Lung (tissue), 12 donors: ENCODE results near the gene CD1D. TPM values are rescaled to one million over a fixed set of nuclear protein-coding genes. Genes with fewer than 3 reads are reported as not detected.

Experiments
- ATAC-seq: fragments of 200-7000 bp; cut with Tn5 transposase; one replicate; pipeline ENCODE4 v1.9.1; 2020; ENCODE audit warnings: moderate number of reproducible peaks; ENCODE audit not compliant: insufficient read depth, low FRiP score
- DNase-seq, 3 donors: peaks; one replicate each; pipeline ENCODE4 v3.0.0-alpha.2; 2013 to 2017
- H3K27ac ChIP-seq, 2 donors: one replicate each; pipeline ENCODE4 v1.5.1; 2013; ENCODE audit warnings: mild to moderate bottlenecking in 2 of 2, moderate library complexity in 2 of 2, control low read depth in 1 of 2, inconsistent platforms in 1 of 2, low read depth in 1 of 2, low read length in 1 of 2
- H3K27me3 ChIP-seq, 3 donors: one replicate each; pipeline ENCODE4 v1.5.1; 2013; ENCODE audit warnings: low read length in 2 of 3; ENCODE audit not compliant: control insufficient read depth in 3 of 3, insufficient read depth in 3 of 3
- H3K36me3 ChIP-seq, 4 donors: one replicate each; pipeline ENCODE4 v1.5.1; 2013; ENCODE audit warnings: low read length in 4 of 4, mild to moderate bottlenecking in 1 of 4, moderate library complexity in 1 of 4; ENCODE audit not compliant: control insufficient read depth in 4 of 4, insufficient read depth in 4 of 4
- H3K4me1 ChIP-seq, 5 donors: one replicate each; pipeline ENCODE4 v1.5.1; 2013; ENCODE audit warnings: low read length in 5 of 5, mild to moderate bottlenecking in 2 of 5, moderate library complexity in 1 of 5; ENCODE audit not compliant: control insufficient read depth in 5 of 5, insufficient read depth in 5 of 5
- H3K4me3 ChIP-seq: one replicate; pipeline ENCODE4 v1.5.1; 2013; ENCODE audit warnings: mild to moderate bottlenecking, control low read depth, moderate library complexity
- H3K9ac ChIP-seq, 2 donors: one replicate each; pipeline ENCODE4 v1.5.1; 2013; ENCODE audit warnings: low read length in 2 of 2, control low read depth in 1 of 2; ENCODE audit not compliant: insufficient read depth in 1 of 2
- H3K9me3 ChIP-seq, 4 donors: one replicate each; pipeline ENCODE4 v1.5.1; 2013; ENCODE audit warnings: low read length in 3 of 4, mild to moderate bottlenecking in 1 of 4, moderate library complexity in 1 of 4; ENCODE audit not compliant: control insufficient read depth in 4 of 4, insufficient read depth in 3 of 4
- CTCF ChIP-seq: IDR thresholded peaks from 2 replicates; pipeline ENCODE4 v1.5.1; 2012; ENCODE audit warnings: mild to moderate bottlenecking; ENCODE audit errors: control extremely low read depth, extremely low read depth
- WGBS, 2 donors: extraction: QIAGEN DNeasy Blood & Tissue Kit; methylation state at CpG; one replicate each; pipeline ENCODE4 v1.1.7; 2013; 5-methylcytosine and 5-hydroxymethylcytosine counted together
- polyA plus RNA-seq, 2 donors: library from polyadenylated mRNA; stranded (reverse); fragments of 200-250 nt; gene quantifications; one replicate each; pipeline ENCODE4 v1.2.1, GENCODE V29; 2013
- total RNA-seq, 2 donors: library from RNA; depleted of rRNA in 1 of 2; stranded (reverse); fragments of >200 nt in 1 of 2; gene quantifications; one replicate each; pipeline ENCODE4 v1.2.1, GENCODE V29; 2014 to 2021
- donor health status: control.
- donor health status: control.
- donor health status: Bipolar disorder and iron deficiency.
- donor health status: healthy.
- donor health status: DM: yes; HTN: yes; CAD: no.

Gene CD1D
- total and polyA plus RNA-seq, 4 donors, result 3.5 to 9.9 (median 4.2) TPM

GRCh38 chr1:158196461-158196860 is 15.8 kb downstream of the CD1D start:
- Histone ChIP-seq H3K4me1 (peaks cover 0 to 4% (median 0%) of the 10 kb centered on the region in 5 donors), H3K9ac (no peak overlapping the region), H3K4me3 (no peak overlapping the region), H3K9me3 (no peaks in the 10 kb centered on the region), H3K27ac (no peak overlapping the region), H3K36me3 (no peaks in the 10 kb centered on the region), H3K27me3 (peaks cover 0 to 3% (median 2%) of the 10 kb centered on the region in 3 donors)
- TF ChIP-seq CTCF, result no peak
- DNase-seq (no peak), ATAC-seq (no peak)

GRCh38 chr1:158199849-158200248 is 19.2 kb downstream of the CD1D start:
- Histone ChIP-seq H3K9ac (no peak overlapping the region), H3K4me3 (no peak overlapping the region), H3K4me1 (peaks cover 0 to 4% (median 0%) of the 10 kb centered on the region in 5 donors), H3K27me3 (peaks cover 0 to 4% (median 4%) of the 10 kb centered on the region in 3 donors), H3K27ac (no peak overlapping the region), H3K36me3 (no peaks in the 10 kb centered on the region), H3K9me3 (no peaks in the 10 kb centered on the region)
- 30 to 38% methylated on average over 5 of the region's 5 CpGs for WGBS, 2 donors
- TF ChIP-seq CTCF, result no peak
- peak; percentile 18 to 79 (median 56) for DNase-seq
- ATAC-seq, result no peak

- Histone ChIP-seq H3K9me3 (no peaks in the 10 kb centered on the region), H3K27ac (no peak overlapping the region), H3K4me3 (no peak overlapping the region), H3K27me3 (peaks cover 0 to 4% (median 4%) of the 10 kb centered on the region in 3 donors), H3K36me3 (no peaks in the 10 kb centered on the region), H3K9ac (no peak overlapping the region), H3K4me1 (peaks cover 0 to 4% (median 0%) of the 10 kb centered on the region in 5 donors)
- WGBS, 2 donors, result 83 to 89% methylated on average over 1 of the region's 1 CpG
- ATAC-seq, result no peak
- no peak for TF ChIP-seq CTCF
- DNase-seq, result no peak
These were observed 19.8 kb downstream of the CD1D start for GRCh38 chr1:158200527-158200926.

GRCh38 chr1:158203693-158204457 is 23.2 kb downstream of the CD1D start:
- no peaks in the 10 kb centered on the region for H3K9me3 ChIP-seq
- peak; percentile 24 to 84 (median 77) for DNase-seq
- ATAC-seq, result peak; percentile 82
- no peaks in the 10 kb centered on the region for H3K36me3 ChIP-seq
- no peak overlapping the region for H3K27ac ChIP-seq
- 18 to 25% methylated on average over 7 of the region's 7 CpGs for WGBS, 2 donors
- peak; percentile 72 for TF ChIP-seq CTCF
- peaks cover 0 to 4% (median 4%) of the 10 kb centered on the region in 3 donors for H3K27me3 ChIP-seq
- H3K4me1 ChIP-seq, result no peaks in the 10 kb centered on the region
- no peak overlapping the region for H3K9ac ChIP-seq
- no peak overlapping the region for H3K4me3 ChIP-seq
